H9 (cell line): ENCODE measurements around the gene KLB. TPM values are rescaled to one million over a fixed set of nuclear protein-coding genes. Genes with fewer than 3 reads are reported as not detected.

Experiments
- DNase-seq: peaks from one replicate; pipeline ENCODE4 v3.0.0-alpha.2; 2017
- H2AFZ ChIP-seq: one replicate; pipeline ENCODE4 v1.6.1; 2013; ENCODE audit warnings: mild to moderate bottlenecking, low read length, control low read depth, moderate library complexity
- H2AK5ac ChIP-seq: 2 replicates; pipeline ENCODE4 v1.6.1; 2013; ENCODE audit warnings: low read length, control low read depth, mixed read lengths; ENCODE audit not compliant: insufficient read length
- H2BK120ac ChIP-seq: one replicate; pipeline ENCODE4 v1.6.1; 2013; ENCODE audit warnings: low read depth, mild to moderate bottlenecking, low read length, control low read depth, inconsistent platforms; ENCODE audit not compliant: poor library complexity, severe bottlenecking
- H2BK12ac ChIP-seq: 2 replicates; pipeline ENCODE4 v1.6.1; 2013; ENCODE audit warnings: low read length, control low read depth, mixed read lengths, low read depth; ENCODE audit not compliant: insufficient read length
- H2BK15ac ChIP-seq: 2 replicates; pipeline ENCODE4 v1.6.1; 2013; ENCODE audit warnings: low read depth, low read length, control low read depth
- H2BK20ac ChIP-seq: one replicate; pipeline ENCODE4 v1.6.1; 2013; ENCODE audit warnings: low read depth, mild to moderate bottlenecking, low read length, control low read depth, inconsistent platforms; ENCODE audit not compliant: poor library complexity, severe bottlenecking
- H2BK5ac ChIP-seq: 2 replicates; pipeline ENCODE4 v1.6.1; 2013; ENCODE audit warnings: low read length, control low read depth, mixed read lengths; ENCODE audit not compliant: insufficient read length
- H3K14ac ChIP-seq: 2 replicates; pipeline ENCODE4 v1.6.1; 2013; ENCODE audit warnings: low read length, control low read depth; ENCODE audit not compliant: insufficient read depth
- H3K18ac ChIP-seq: 2 replicates; pipeline ENCODE4 v1.6.1; 2013; ENCODE audit warnings: low read depth, mild to moderate bottlenecking, mixed read lengths, low read length, control low read depth; ENCODE audit not compliant: insufficient read length
- H3K23ac ChIP-seq: 2 replicates; pipeline ENCODE4 v1.6.1; 2013; ENCODE audit warnings: low read length, control low read depth, mixed read lengths, low read depth; ENCODE audit not compliant: insufficient read length
- H3K23me2 ChIP-seq: 2 replicates; pipeline ENCODE4 v1.6.1; 2013; ENCODE audit warnings: low read depth, mild to moderate bottlenecking, mixed read lengths, low read length, control low read depth; ENCODE audit not compliant: insufficient read length, poor library complexity, severe bottlenecking
- H3K27ac ChIP-seq: 2 replicates; pipeline ENCODE4 v1.5.1; 2013; ENCODE audit warnings: low read length, control low read depth, mixed read lengths, low read depth; ENCODE audit not compliant: insufficient read length
- H3K27me3 ChIP-seq: 2 replicates; pipeline ENCODE4 v1.6.1; 2013; ENCODE audit warnings: low read length, control low read depth, inconsistent platforms; ENCODE audit not compliant: insufficient read depth
- H3K4ac ChIP-seq: 2 replicates; pipeline ENCODE4 v1.6.1; 2013; ENCODE audit warnings: low read depth, mild to moderate bottlenecking, control low read depth, inconsistent platforms, low read length, moderate library complexity
- H3K4me1 ChIP-seq: 2 replicates; pipeline ENCODE4 v1.6.1; 2013; ENCODE audit warnings: low read length, control low read depth, inconsistent platforms; ENCODE audit not compliant: insufficient read depth
- H3K4me2 ChIP-seq: 2 replicates; pipeline ENCODE4 v1.6.1; 2013; ENCODE audit warnings: low read length, control low read depth, mixed read lengths; ENCODE audit not compliant: insufficient read length, insufficient read depth
- H3K56ac ChIP-seq: 2 replicates; pipeline ENCODE4 v1.6.1; 2013; ENCODE audit warnings: low read depth, mild to moderate bottlenecking, mixed read lengths, low read length, control low read depth; ENCODE audit not compliant: insufficient read length
- H3K79me1 ChIP-seq: 2 replicates; pipeline ENCODE4 v1.6.1; 2013; ENCODE audit warnings: low read depth, mild to moderate bottlenecking, moderate library complexity, low read length, control low read depth, inconsistent platforms; ENCODE audit not compliant: insufficient read depth, poor library complexity, severe bottlenecking
- H3K79me2 ChIP-seq: 2 replicates; pipeline ENCODE4 v1.6.1; 2013; ENCODE audit warnings: low read length, control low read depth, inconsistent platforms; ENCODE audit not compliant: insufficient read depth
- H3K9ac ChIP-seq: 2 replicates; pipeline ENCODE4 v1.6.1; 2013; ENCODE audit warnings: low read length, control low read depth, mixed read lengths; ENCODE audit not compliant: insufficient read length; ENCODE audit errors: extremely low read depth
- H3K9me3 ChIP-seq: one replicate; pipeline ENCODE4 v1.6.1; 2013; ENCODE audit warnings: low read depth, low read length, inconsistent platforms; ENCODE audit not compliant: control insufficient read depth
- H3T11ph ChIP-seq: one replicate; pipeline ENCODE4 v1.6.1; 2013; ENCODE audit warnings: mild to moderate bottlenecking, low read length, control low read depth, inconsistent platforms
- H4K20me1 ChIP-seq: one replicate; pipeline ENCODE4 v1.6.1; 2013; ENCODE audit not compliant: control insufficient read depth, insufficient read length, insufficient read depth
- H4K5ac ChIP-seq: 2 replicates; pipeline ENCODE4 v1.6.1; 2013; ENCODE audit warnings: low read depth, mild to moderate bottlenecking, mixed read lengths, low read length, control low read depth; ENCODE audit not compliant: insufficient read length
- H4K8ac ChIP-seq: replicated peaks from 2 replicates; pipeline ENCODE4 v1.6.1; 2013; ENCODE audit warnings: low read length, control low read depth, mixed read lengths, low read depth; ENCODE audit not compliant: insufficient read length
- H4K91ac ChIP-seq: 2 replicates; pipeline ENCODE4 v1.6.1; 2013; ENCODE audit warnings: low read depth, mild to moderate bottlenecking, moderate library complexity, mixed read lengths, low read length, control low read depth; ENCODE audit not compliant: insufficient read length
- H3K27ac Mint-ChIP-seq, 3 experiments: 2 replicates in 2 of 3; 3 replicates in 1 of 3; pipeline ENCODE4 v1.8.0; 2020 to 2021; ENCODE audit warnings: mixed read lengths in 3 of 3, mild to moderate bottlenecking in 1 of 3, moderate library complexity in 1 of 3
- H3K27me3 Mint-ChIP-seq: 2 replicates; pipeline ENCODE4 v1.8.0; 2021; ENCODE audit warnings: low read depth, mild to moderate bottlenecking, moderate library complexity, mixed read lengths
- H3K36me3 Mint-ChIP-seq, 3 experiments: 2 replicates in 2 of 3; 3 replicates in 1 of 3; pipeline ENCODE4 v1.8.0; 2020 to 2021; ENCODE audit warnings: low read depth in 3 of 3, mixed read lengths in 3 of 3; ENCODE audit not compliant: insufficient read depth in 1 of 3
- H3K4me1 Mint-ChIP-seq, 2 experiments: 2 replicates each; pipeline ENCODE4 v1.8.0; 2020; ENCODE audit warnings: mixed read lengths in 2 of 2
- H3K4me3 Mint-ChIP-seq, 2 experiments: 2 replicates in 1 of 2; 3 replicates in 1 of 2; pipeline ENCODE4 v1.8.0; 2020 to 2021; ENCODE audit warnings: mild to moderate bottlenecking in 2 of 2, mixed read lengths in 2 of 2, moderate library complexity in 1 of 2
- H3K9me3 Mint-ChIP-seq, 2 experiments: 2 replicates in 1 of 2; 3 replicates in 1 of 2; pipeline ENCODE4 v1.8.0; 2020; ENCODE audit warnings: mild to moderate bottlenecking in 2 of 2, mixed read lengths in 2 of 2, moderate library complexity in 1 of 2
- CTCF ChIP-seq: fragments of 200-600 bp; sonication (generic); conservative IDR thresholded peaks from 3 replicates; pipeline ENCODE4 v1.8.0; 2021; ENCODE audit warnings: antibody characterized with exemption, mild to moderate bottlenecking
- WGBS: extraction: QIAGEN DNeasy Blood & Tissue Kit; methylation state at CpG from one replicate; pipeline ENCODE4 v1.1.7; 2013; ENCODE audit warnings: missing lambda C conversion rate, low lambda C conversion rate, mixed read lengths; ENCODE audit not compliant: insufficient read length; ENCODE audit errors: extremely low coverage; 5-methylcytosine and 5-hydroxymethylcytosine counted together
- total RNA-seq: library from RNA; stranded (reverse); gene quantifications from 2 replicates; pipeline ENCODE4 v1.2.1, GENCODE V29; 2021

KLB gene
- total RNA-seq, 1 experiment from 2014 or later = 0.07 TPM

GRCh38 chr4:39433878-39434492, 27.3 kb downstream of the KLB start:
- Histone ChIP-seq H3K27me3 (no peaks in the 10 kb centered on the region), H3K23me2 (no peaks in the 10 kb centered on the region), H3K4me1 (no peaks in the 10 kb centered on the region), H3K18ac (no peak overlapping the region), H3K4ac (no peak overlapping the region), H2BK15ac (no peak overlapping the region), H3K23ac (no peak overlapping the region), H4K5ac (no peak overlapping the region), H3K4me2 (no peak overlapping the region), H2AFZ (no peak overlapping the region), H2BK12ac (no peak overlapping the region), H3K79me2 (no peaks in the 10 kb centered on the region), H2BK5ac (no peak overlapping the region), H3K14ac (no peak overlapping the region), H4K8ac (no peak overlapping the region), H4K20me1 (no peaks in the 10 kb centered on the region), H3T11ph (no peak overlapping the region), H3K9me3 (no peaks in the 10 kb centered on the region), H3K56ac (no peak overlapping the region), H2BK20ac (no peak overlapping the region), H3K9ac (no peak overlapping the region), H3K79me1 (no peaks in the 10 kb centered on the region), H2BK120ac (no peak overlapping the region), H4K91ac (no peak overlapping the region), H3K27ac (no peak overlapping the region), H2AK5ac (no peak overlapping the region)
- no peaks in the 10 kb centered on the region for H3K9me3 Mint-ChIP-seq
- H3K4me1 Mint-ChIP-seq = peaks cover 4 to 6% of the 10 kb centered on the region in 2 experiments
- no peak for TF ChIP-seq CTCF
- no peak overlapping the region for H3K4me3 Mint-ChIP-seq
- no CpG with 5 or more reads among the region's 11 CpGs for WGBS
- no peaks in the 10 kb centered on the region for H3K36me3 Mint-ChIP-seq
- H3K27me3 Mint-ChIP-seq = peaks cover 8% of the 10 kb centered on the region
- no peak overlapping the region for H3K27ac Mint-ChIP-seq
- no peak for DNase-seq
